Sigmoid colon (tissue), 4 donors: ENCODE results near the gene MEOX2.

ENCODE experiments used
- CTCF ChIP-seq, 4 experiments: fragments of 450-650 bp in 3 of 4; fragments of 200-600 bp in 1 of 4; IDR thresholded peaks; one replicate each; pipeline ENCODE4 v1.5.1; 2016 to 2019; ENCODE audit warnings: antibody characterized with exemption in 4 of 4, mild to moderate bottlenecking in 3 of 4, moderate library complexity in 2 of 4
- EP300 ChIP-seq, 4 donors: sonication (generic); formaldehyde crosslinking; IDR thresholded peaks; one replicate each; pipeline ENCODE4 v1.6.1; 2017; ENCODE audit warnings: antibody characterized with exemption in 4 of 4
- POLR2AphosphoS5 ChIP-seq, 4 donors: sonication (generic); formaldehyde crosslinking; IDR thresholded peaks; one replicate each; pipeline ENCODE4 v1.6.1; 2017; ENCODE audit warnings: antibody characterized with exemption in 4 of 4

DNA sequence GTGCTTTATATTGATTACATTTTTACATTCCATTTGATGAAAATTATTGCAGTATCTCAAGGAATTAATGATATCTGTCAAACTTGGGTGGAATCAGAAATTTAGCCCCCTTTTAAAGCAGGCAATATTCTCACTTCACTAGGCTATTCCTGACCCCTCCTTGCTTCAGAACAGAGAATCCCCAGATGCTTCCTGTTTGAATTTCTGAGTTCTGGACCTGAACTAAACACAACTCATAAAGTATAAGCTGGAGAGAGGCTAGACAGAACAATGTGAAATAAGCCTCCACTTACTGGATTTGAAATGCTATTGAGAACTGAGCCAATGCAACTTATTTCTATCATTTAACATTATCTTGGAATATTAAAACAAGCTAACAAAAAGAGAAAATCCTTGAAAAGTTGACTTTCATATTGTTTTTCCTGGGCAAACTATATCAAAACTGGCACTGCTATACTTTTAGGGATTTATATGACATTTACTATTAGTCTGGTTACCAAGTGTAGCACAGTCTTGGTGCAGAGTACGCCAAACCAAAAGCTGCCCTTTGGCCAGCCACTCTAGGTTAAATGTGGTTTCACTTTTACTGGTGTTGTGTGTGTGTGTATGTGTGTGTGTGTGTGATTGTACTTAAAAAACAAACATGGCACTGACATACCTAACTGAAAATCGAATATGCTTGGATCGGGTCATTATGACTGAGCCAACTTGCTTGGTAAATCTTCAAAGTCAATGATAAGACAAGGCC is 105.7 kb downstream of the MEOX2 start:
- TF ChIP-seq CTCF (IDR thresholded peaks at IDR 0.05) (no peak), POLR2AphosphoS5 (IDR thresholded peaks at IDR 0.05) (no peak), EP300 (IDR thresholded peaks at IDR 0.05) (no peak)
